ENCODE results near the gene VANGL1.
"Not testable (repeated sequence)": the region's sequence is repeated elsewhere in the genome, so short reads cannot be mapped to it uniquely, and the experiment has no call there.

The VANGL1 gene

DNA sequence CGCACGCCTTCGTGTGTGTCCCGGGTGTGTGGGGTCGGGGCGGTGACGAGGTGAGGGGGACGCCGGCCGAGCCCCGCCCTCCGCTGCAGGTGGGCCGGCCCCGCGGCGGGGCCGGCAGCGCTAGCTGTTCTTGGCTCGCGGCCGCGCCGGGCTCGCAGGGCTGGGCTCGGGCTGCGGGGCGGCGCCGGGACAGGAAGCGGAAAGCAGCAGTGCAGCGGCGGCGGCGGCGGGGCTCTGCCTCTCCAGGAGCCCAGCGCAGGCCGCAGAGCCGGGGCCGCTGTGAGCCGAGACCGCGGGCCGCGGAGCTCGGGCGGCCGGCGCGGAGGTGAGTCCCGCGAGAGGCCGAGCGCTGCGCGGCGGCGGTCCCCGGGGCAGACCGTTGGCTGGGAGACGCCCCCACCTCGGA is at the start of gene VANGL1:
Gene VANGL1, plus strand, starts transcription at position 209 of the 406 bp plus-strand sequence. CDS start 9,444 bp downstream, outside the sequence.
- peak; percentile 65 for DNase-seq (ENCODE audit: low spot score)

DNA sequence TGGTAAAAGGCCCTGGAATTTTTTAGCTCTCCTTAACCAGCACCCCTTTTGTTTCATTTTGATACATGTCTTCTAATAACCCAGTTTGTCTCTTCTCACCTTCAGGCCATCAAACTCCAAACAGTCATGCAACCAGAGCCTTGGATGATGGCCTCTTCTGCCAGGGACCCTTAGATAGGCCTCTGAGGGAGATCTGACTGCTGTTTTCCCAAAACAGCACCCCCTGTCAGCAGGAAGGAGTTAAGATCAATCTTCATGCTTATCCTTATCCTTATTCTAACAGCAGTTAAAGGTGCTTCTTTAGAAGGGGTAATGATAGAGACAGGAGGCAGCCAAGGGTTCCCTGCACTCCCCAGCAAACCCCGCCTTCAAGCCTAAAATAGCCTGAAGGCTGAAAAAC is 49.5 kb upstream of the VANGL1 start:
- DNase-seq (ENCODE audit: low spot score): no peak

DNA sequence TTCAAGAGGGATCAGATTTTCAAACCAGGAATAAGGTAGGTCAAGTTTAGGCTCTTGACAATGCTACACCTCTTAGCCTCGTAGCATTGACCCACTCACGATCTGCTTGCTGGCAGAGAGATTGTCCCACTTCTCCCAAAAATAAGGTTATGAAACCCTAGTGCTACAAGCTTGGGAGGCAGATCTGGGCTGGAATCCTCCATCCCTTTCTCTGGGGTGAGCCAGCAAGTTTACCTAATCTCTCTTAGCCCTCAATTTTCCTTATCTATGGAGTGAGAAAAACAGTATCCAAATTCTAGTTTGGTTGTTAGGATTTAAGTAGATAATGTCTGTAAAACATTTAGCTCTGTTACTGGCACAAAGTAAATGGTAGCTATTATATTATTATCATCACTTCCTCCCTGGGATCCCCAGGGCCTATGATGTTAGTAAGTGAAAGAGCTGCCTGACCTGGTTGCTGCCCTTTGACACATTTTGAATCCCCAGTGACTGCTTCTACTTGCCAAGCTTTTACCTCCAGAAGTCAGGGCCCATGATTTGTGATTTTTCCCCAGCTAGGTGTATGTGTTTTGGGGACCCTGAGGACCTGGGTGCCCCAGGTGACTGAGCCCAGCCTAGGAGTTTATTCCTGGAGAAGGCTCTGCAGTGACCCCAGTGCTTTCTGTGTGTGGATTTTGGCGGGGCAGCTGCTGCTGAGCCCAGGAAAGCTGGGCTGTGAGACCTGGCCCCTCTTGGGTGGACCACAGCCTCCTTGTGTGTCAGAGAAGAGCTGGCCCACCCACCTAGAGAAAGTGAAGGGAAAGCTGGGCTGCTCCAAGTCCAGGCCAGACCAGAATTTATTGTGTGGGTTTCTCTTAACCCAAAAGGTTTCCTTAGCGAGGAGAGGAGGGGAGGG is 48.2 kb upstream of the VANGL1 start:
- DNase-seq (ENCODE audit: low spot score): no peak

DNA sequence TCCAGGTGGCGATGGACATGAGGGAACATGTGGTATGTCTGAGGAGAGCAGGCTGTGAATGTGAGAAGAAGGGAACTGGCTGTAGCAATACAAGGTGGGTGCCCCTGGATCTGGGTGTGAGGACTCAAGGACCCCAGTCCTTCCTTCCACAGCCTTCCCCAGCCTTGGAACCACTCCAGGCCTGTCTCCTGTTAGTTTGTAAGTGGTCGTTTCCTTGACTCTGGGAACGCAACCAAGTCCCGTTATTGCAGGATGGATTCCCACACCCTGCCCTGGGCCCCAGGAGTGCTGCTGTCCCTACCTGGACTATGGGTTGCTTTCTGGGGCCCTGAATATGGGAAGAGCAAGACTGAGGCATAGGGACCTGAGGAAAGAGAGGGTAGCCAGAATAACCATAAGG is 47.2 kb upstream of the VANGL1 start:
- DNase-seq (ENCODE audit: low spot score): no peak

DNA sequence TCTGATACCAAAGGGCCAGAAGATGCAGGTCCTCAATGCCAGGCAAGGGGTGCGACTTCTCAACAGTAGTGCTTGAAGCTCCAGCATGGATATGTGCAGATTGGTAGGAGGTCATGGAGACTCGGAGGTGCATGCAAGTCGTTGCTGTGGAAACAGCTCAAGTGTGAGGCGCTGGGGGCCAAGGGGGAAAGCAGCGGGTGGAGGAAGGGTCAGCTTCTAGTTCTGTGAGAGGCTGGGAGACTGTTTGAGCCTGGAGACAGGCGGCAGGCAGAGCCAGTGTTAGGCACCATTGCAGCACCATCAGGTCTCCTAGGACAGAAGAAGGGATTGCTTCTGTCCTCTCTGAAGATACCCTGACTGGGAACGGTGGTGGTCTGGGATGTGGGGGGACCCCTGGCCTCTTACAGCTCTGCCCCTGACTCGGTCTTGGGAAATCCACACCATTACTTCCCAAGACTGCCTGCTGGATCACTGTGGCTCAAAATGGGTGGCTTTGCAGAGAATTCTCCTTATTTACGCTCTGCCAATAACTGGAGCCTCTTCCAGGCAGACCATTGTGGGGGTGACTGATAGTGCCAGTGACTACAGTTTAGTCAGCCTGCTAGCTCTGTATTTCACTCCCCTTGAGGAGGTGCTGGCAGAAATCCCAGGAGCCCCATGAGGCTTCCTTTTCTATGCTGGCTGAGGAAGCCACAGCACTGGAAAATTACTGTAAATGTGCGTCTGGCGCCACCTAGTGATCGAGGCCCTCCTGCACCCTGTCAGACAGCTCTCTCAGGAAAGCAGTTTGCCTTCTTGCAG is 46.3 kb upstream of the VANGL1 start:
- DNase-seq (ENCODE audit: low spot score): peak; percentile 38

DNA sequence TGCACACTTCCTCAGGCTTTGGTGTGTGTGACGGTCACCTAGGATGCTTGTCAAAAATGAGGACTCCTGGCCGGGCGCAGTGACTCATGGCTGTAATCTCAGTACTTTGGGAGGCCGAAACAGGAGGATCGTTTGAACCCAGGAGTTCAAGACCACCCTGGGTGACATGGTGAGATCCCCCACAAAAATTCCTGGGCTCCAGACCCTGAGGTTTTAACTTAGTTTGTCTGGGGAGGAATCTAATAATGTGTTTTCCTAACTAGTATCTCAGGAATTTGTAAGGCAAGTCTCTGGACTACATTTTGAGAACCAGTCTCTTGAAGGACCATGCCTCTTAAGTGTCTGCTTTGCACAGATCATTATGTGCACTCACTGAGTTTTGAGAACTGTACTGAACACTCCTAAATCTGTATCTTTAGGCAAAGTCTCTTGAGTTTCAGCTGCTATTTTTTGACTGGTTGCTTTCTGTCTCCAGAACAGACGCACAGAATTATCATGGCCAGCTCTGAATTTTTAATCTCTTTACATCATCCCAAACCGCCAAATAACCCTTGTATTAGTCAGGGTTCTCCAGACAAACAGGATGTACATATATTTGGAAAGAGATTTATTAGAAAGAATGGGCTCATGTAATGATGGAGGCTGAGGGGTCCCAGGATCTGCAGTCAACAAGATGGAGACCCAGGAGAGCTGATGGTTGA is 45.5 kb upstream of the VANGL1 start:
- DNase-seq (ENCODE audit: low spot score): no peak

DNA sequence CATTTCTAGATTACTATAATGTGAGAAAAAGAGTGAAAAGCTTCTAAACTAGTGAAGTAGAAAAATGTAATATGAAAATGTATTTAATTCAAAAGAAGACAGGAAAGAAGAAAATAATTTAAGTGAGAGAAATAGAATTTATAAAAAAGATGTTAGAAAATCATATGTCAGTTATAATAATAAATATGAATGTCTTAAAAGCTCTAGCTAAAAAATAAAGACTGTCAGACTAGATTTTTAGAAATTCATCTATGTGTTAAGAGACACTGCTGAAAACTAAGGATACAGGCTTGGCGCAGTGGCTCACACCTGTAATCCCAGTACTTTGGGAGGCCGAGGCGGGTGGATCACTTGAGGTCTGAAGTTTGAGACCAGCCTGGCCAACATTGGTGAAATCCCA is 37.3 kb upstream of the VANGL1 start:
- no peak for DNase-seq (ENCODE audit: low spot score)

DNA sequence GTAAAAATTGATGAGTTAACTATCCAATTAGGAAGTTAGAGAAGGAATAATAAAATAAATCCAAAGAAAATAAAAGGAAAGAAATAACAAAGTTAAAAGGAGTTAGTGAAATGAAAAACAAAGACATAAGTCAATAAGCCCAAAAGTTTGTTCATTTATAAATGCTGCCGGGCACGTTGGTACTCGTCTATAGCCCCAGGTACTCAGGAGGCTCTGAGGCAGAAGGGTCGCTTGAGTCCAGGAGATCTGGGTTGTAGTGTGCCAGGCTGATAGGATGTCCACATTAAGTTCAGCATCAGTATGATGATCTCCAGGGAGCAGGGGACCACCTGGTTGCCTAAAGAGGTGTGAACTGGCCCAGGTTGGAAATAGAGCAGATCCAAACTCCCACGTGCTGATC is 35.5 kb upstream of the VANGL1 start:
- no peak for DNase-seq (ENCODE audit: low spot score)

DNA sequence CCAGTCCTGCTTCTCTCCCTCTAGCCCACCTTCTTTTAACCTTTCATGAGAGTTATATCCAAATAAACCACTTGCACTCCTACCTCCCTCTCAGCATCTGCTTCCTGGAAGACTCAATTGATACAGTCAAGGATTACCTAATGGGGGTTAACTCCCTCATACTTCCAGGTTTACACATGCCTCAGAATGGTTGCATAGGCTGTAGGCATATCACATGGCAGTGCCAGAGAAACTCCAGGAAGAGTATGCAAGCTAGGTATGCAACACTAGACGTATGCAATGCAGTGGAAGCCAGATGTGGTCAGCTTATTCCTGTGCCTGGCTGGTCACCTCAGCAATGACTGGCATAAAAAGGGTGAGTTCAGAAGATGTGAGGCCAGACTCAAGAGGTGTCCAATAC is 32.7 kb upstream of the VANGL1 start:
- DNase-seq (ENCODE audit: low spot score): no peak

DNA sequence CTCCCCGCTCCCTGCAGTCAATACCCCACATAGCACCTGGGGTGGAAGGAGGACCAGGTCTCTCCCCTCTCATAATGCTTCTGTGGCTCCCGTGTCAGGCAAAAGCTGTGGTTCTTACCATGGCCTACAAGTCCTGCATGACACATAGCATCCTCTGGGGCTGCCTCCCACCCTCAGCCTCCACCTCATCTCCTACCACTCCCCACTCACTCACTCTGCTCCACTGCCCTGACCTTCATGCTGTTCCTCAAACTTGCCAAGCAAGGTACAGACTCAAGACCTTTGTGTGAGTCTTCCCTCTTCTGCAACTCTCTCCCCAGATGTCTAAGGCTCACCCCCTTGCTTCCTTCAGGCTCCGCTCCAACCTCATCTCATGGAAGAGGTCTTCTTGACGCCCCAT is 28.0 kb upstream of the VANGL1 start:
- no peak for DNase-seq (ENCODE audit: low spot score)

DNA sequence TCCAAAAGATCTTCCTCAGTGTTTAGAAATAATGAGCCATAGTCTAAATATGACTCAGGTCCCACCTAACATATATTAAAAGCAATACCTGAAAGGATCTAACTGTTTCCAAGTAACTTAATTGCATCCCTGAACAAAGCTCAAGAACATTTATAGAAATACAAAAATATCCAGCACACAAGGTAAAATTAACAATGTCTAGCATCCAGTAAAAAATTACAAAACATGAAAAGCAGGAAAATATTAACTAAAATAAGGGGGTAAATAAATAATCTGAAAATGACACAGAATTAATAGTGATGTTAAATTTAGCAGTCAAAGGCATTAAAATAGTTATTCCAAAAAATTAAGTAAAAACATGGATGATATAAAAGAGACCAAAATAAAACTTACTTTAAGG is 21.3 kb upstream of the VANGL1 start:
- DNase-seq (ENCODE audit: low spot score): no peak

DNA sequence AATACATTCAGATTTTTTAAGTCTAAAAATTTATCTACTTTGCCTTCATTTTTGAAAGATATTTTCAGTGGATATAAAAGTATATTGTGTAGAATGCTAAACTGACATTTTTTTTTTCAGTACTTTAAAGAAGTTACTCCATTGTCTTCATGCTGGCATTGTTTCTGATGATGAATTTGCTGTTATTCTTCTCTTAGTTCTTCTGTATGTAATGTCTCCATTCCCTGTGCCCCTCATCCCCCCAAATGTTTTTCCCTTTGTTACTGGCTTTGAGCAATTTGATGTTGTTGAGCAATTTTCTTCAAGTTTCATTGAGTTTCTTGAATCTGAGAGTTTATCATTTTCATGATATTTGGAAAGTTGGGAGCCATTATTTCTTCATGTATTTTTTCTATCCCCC is 20.8 kb upstream of the VANGL1 start:
- no peak for DNase-seq (ENCODE audit: low spot score)

DNA sequence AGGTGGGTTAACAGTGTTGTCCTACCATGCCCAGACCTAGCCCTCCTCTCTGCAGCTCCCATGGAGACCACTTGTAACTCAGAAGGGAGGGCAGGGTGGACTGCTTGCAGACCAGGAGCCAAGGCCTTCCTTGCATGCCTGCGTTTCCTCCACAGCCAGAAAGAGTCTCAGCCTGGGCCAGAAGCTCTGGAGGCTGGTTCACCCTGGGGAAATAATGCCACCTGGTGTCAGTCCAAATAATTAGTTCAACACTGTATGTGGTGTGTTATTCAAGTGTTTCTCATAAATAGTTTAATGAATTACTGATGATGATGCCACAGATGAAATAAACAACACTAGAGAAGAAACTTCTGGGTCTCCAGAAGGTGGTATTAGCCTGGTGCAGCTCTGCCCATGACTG is 16.9 kb upstream of the VANGL1 start:
- no peak for DNase-seq (ENCODE audit: low spot score)

DNA sequence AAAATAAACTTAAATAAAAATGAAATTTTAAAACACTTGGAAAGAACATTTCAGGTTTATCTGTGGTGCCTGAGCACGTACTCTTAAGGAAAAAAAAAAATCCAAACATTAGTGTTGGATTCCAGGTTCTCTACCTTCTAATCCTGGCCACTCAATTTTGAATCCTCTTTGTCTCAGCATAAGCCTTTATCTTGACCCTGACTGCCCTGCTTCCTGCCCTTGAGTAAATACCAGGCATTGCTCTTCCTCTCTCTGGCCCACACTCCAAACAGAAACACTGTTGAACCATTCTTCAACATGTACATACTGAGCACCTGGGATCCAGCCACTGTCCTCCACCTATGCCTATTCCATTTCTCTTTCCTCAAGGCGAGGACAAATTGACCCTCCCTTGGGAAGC is 11.4 kb upstream of the VANGL1 start:
- DNase-seq (ENCODE audit: low spot score): no peak

DNA sequence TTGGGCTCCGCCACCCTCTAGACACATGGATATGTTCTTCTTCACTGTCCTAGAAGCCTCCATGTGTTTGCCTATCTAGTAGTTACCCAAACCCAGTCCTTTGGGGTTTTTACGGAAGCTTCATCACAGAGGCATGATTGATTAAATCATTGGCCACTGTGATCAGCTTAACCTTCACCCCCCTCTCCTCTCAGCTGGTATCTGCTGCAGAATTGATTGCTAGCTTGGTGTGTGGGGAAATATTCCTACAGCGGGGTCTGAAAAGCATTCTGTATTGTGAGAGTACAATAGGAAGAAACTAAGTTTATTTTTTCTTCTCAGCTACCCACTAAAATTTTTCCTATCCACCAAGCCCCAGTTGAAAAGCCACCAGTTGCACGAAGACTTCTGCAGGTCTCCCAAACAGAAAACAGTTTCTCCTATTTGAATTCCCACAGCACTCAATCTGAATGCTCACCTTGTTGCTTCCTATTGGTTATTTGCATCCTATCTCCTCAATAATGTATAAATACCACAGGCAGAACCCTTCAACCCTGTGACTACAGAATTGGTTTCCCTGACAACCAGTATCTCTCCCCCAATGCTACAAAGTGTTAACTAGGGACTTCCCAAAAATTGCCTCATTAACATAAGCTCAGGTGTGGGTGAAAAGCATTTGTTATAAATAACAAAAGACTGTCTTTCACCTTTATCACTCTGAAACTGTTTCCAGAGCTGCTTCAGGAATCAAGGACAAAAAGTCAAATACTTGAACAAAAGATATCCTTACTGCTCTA is 9.3 kb upstream of the VANGL1 start:
- DNase-seq (ENCODE audit: low spot score): no peak

DNA sequence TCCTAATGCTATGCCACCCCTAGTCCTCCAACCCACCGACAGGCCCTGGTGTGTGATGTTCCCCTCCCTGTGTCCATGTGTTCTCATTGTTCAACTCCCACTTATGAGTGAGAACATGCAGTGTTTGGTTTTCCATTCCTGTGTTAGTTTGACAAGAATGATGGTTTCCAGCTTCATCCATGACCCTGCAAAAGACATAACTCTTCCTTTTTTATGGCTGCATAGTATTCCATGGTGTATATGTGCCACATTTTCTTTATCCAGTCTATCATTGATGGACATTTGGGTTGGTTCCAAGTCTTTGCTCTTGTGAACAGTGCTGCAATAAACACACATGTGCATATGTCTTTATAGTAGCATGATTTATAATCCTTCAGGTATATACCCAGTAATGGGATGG is 8.2 kb upstream of the VANGL1 start:
- not testable (repeated sequence) for DNase-seq (ENCODE audit: low spot score)

DNA sequence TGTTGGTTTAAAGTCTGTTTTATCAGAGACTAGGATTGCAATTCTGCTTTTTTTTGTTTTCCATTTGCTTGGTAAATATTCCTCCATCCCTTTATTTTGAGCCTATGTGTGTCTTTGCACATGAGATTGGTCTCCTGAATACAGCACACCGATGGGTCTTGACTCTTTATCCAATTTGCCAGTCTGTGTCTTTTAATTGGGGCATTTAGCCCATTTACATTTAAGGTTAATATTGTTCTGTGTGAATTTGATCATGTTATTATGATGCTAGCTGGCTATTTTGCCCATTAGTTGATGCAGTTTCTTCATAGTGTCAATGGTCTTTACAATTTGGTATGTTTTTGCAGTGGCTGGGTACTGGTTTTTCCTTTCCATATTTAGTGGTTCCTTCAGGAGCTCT is 4.5 kb upstream of the VANGL1 start:
- not testable (repeated sequence) for DNase-seq (ENCODE audit: low spot score)

DNA sequence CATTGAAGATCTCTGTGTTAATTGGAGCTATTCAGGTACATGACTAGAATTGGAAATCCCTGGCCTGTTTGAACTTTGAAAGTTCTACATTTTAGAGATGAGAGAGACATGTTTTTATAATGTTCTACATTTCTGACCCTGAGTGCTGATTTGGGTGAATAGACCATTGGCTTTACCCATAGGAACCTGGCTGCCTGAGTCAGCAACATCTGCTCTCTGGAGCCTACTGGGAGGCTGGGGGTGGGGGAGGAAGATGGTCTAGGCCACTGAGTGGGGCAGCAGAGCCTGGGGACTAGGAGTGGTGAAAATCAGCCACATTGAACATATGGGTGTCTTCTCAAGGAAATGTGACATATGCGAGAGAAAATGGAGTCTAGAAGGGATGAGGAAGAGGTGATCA is 1.4 kb upstream of the VANGL1 start:
- no peak for DNase-seq (ENCODE audit: low spot score)

DNA sequence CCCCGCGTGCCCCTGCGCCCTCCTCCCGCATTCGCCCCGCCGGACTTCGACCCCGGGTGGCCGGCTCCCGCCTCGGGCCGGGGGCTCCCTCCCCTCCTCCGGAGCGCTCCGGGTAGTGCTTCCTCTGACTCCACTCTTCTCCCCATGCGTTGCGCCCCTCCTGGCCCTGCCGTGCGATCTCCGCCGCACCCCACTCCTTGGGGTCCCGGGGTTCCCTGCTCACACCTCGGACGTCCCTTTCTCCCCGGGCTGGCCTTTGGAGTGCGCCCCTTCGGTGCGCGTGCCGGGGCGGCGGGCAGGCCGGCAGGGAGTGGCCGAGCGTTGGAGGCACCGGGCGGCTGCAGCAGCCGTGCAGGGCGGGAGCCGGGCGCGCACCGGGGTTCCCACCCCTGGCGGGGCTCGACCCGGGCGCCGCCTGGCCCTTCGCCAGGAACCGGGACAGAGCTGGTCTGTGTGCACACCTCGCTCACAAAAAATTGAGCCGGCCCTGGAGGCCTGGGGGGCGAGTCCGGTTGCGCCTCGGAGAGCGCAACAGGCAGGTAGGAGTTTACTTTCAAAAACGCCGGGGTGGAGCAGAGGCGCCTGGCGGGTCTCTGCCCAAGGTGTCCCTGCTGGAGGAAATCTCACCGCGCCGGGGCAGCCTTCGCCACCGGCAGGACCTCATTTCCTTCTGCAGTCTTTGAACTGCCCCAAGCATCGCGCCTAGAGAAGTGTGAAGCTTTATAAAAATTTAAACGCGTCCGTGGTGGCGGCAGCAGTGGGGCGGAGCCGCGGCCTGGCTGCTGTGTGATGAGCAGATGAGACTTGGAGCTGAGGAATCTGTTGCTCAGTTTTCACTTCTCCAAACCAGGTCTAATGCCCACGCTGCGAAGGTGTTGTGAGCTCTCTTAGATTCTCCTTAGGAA is 650 bp downstream of the VANGL1 start:
- peak; percentile 65 for DNase-seq (ENCODE audit: low spot score)

DNA sequence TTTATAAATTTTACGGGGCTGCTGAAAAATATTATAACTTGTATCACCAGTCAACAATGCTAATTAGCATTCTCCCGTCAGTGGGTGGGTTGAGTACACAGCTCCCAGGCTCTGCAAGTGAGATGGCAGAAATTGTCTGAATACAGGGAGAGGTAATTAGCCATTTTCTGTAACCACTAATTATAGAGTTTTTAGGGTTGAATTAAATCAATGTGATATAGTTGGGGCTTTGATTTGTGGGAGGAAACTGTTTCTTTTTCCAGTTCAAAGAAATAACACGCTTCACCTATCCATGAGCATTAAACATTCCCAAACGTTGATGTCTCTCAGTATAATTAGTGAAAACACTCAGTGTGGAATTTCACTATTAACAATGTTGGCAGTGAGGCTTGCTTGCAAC is 1.5 kb downstream of the VANGL1 start:
- no peak for DNase-seq (ENCODE audit: low spot score)

DNA sequence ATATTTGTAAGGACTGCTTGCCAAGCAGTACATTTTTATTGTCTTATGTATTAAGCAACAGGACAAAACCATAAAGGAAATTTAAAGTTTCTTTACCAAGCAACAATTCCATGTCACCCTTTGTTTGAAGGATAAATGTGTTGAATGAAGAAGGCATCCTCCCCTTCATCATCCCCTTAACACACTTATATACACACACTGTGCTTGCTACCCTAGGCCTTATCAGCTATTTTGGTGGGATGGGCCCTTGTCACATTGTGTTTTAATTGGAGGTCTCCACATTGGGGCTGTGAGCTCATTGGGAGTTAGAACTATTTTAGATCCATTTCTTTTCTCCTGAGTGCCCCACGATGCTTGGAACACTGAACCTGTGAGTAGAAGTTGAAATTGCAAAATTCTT is 1.9 kb downstream of the VANGL1 start:
- no peak for DNase-seq (ENCODE audit: low spot score)
